Osteocyte (in vitro differentiated cells): ENCODE measurements around the gene DOCK2. TPM values are rescaled to one million over a fixed set of nuclear protein-coding genes. Genes with fewer than 3 reads are reported as not detected.

Experiments
- DNase-seq: peaks from one replicate; pipeline ENCODE4 v3.0.0; 2021; ENCODE audit warnings: mixed read lengths; ENCODE audit not compliant: unreplicated experiment; ENCODE audit errors: extremely low spot score
- H3K27ac Mint-ChIP-seq: one replicate; pipeline ENCODE4 v1.8.0; 2021; ENCODE audit warnings: mild to moderate bottlenecking, mixed read lengths; ENCODE audit not compliant: unreplicated experiment
- H3K27me3 Mint-ChIP-seq: one replicate; pipeline ENCODE4 v1.8.0; 2021; ENCODE audit warnings: mixed read lengths; ENCODE audit not compliant: unreplicated experiment
- H3K36me3 Mint-ChIP-seq: one replicate; pipeline ENCODE4 v1.8.0; 2021; ENCODE audit warnings: mixed read lengths; ENCODE audit not compliant: unreplicated experiment
- H3K4me1 Mint-ChIP-seq: one replicate; pipeline ENCODE4 v1.8.0; 2021; ENCODE audit warnings: mixed read lengths; ENCODE audit not compliant: unreplicated experiment
- H3K4me3 Mint-ChIP-seq: one replicate; pipeline ENCODE4 v1.8.0; 2021; ENCODE audit warnings: mild to moderate bottlenecking, moderate library complexity, mixed read lengths; ENCODE audit not compliant: unreplicated experiment
- H3K9me3 Mint-ChIP-seq: one replicate; pipeline ENCODE4 v1.8.0; 2021; ENCODE audit warnings: mixed read lengths; ENCODE audit not compliant: unreplicated experiment
- total RNA-seq: library from RNA; stranded (reverse); gene quantifications from 2 replicates; pipeline ENCODE4 v1.2.1, GENCODE V29; 2021
- TF ChIP-seq, protein P1 (sequence below): fragments of 200-600 bp; sonication (generic); IDR thresholded peaks from 2 replicates; pipeline ENCODE4 v1.5.0; 2021; ENCODE audit warnings: antibody characterized with exemption, mild to moderate bottlenecking, moderate library complexity

DOCK2 gene
- total RNA-seq, 1 donor from 2014 or later, result 11.6 TPM

GRCh38 chr5:169848271-169848670 is 211.2 kb downstream of the DOCK2 start:
- Mint-ChIP-seq H3K27me3 (no peaks in the 10 kb centered on the region), H3K27ac (no peak overlapping the region), H3K9me3 (peaks cover 13% of the 10 kb centered on the region), H3K36me3 (peaks cover 4% of the 10 kb centered on the region), H3K4me3 (no peak overlapping the region), H3K4me1 (peaks cover 4% of the 10 kb centered on the region)
- DNase-seq, result no peak
- TF ChIP-seq, protein P1, sequence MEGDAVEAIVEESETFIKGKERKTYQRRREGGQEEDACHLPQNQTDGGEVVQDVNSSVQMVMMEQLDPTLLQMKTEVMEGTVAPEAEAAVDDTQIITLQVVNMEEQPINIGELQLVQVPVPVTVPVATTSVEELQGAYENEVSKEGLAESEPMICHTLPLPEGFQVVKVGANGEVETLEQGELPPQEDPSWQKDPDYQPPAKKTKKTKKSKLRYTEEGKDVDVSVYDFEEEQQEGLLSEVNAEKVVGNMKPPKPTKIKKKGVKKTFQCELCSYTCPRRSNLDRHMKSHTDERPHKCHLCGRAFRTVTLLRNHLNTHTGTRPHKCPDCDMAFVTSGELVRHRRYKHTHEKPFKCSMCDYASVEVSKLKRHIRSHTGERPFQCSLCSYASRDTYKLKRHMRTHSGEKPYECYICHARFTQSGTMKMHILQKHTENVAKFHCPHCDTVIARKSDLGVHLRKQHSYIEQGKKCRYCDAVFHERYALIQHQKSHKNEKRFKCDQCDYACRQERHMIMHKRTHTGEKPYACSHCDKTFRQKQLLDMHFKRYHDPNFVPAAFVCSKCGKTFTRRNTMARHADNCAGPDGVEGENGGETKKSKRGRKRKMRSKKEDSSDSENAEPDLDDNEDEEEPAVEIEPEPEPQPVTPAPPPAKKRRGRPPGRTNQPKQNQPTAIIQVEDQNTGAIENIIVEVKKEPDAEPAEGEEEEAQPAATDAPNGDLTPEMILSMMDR, result no peak

DNA sequence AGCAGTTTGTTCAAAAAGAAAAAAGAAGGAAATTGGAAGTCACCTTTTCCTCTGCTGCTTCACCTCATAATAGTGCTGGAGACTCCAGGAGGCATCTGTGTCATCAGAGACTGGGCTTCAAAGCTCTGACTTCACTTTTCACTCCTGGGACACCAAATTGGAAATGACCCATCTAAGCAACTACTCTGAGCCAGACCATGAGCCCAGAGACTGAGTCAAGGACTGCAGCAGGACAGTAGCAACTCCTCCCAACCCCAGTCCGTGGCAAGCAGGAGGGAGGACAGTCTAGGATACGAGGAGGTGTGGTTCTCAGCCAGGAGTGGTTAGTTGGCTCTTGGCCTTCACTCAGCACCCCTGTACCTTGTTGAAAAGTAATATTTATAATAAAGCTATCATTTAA is 211.7 kb downstream of the DOCK2 start:
- Mint-ChIP-seq H3K36me3 (peaks cover 4% of the 10 kb centered on the region), H3K4me1 (peaks cover 4% of the 10 kb centered on the region), H3K27ac (no peak overlapping the region), H3K4me3 (no peak overlapping the region), H3K9me3 (peaks cover 13% of the 10 kb centered on the region), H3K27me3 (no peaks in the 10 kb centered on the region)
- DNase-seq, result no peak
- TF ChIP-seq, protein P1, result no peak

DNA sequence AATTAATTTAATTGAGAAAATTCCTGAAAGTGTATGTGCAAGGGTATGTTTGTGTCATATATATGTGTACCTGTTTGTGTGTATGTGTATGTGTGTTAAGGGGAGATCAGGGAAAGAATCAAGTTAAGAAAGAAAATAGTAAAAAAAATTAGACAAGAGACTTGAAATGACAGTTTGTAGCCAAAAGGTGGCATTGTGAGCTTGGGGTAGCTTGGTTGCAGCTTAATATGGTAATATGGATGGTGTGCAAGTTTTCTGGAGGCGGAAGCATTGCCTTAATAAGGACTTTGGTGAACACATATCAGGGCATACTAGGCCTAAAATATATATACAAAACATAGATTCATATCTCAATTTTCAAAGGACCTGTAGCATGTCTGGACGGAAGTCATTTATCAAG is 213.3 kb downstream of the DOCK2 start:
- H3K27ac Mint-ChIP-seq, result no peak overlapping the region
- TF ChIP-seq, protein P1, result peak; percentile 6
- H3K9me3 Mint-ChIP-seq, result peaks cover 15% of the 10 kb centered on the region
- no peak overlapping the region for H3K4me3 Mint-ChIP-seq
- DNase-seq, result no peak
- no peaks in the 10 kb centered on the region for H3K27me3 Mint-ChIP-seq
- peaks cover 4% of the 10 kb centered on the region for H3K4me1 Mint-ChIP-seq
- peaks cover 4% of the 10 kb centered on the region for H3K36me3 Mint-ChIP-seq

DNA sequence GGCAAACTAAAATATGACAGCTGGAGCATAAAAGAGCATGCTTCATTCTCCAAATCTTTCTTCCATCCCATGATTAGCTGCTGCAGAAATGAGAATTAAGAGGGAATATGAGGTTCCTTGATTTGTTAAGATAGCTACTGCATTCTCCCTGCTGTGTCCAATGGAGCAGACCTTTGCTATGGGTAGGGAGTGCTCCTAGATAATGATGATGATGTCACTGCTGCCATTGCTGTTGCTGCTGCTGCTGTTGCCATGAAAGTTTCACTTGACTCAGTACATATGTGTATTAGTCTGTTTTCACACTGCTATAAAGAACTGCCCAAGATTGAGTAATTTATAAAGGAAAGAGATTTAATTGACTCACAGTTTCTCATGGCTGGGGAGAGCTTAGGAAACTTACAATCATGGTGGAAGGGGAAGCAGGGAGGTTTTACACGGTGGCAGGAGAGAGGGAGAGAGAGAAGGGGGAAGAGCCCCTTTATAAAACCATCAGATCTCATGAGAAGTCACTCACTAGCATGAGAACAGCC is 214.3 kb downstream of the DOCK2 start:
- Mint-ChIP-seq H3K27ac (no peak overlapping the region), H3K4me3 (no peak overlapping the region), H3K9me3 (peaks cover 20% of the 10 kb centered on the region), H3K4me1 (no peaks in the 10 kb centered on the region), H3K36me3 (peaks cover 4% of the 10 kb centered on the region), H3K27me3 (no peaks in the 10 kb centered on the region)
- TF ChIP-seq, protein P1, result no peak
- DNase-seq, result no peak

DNA sequence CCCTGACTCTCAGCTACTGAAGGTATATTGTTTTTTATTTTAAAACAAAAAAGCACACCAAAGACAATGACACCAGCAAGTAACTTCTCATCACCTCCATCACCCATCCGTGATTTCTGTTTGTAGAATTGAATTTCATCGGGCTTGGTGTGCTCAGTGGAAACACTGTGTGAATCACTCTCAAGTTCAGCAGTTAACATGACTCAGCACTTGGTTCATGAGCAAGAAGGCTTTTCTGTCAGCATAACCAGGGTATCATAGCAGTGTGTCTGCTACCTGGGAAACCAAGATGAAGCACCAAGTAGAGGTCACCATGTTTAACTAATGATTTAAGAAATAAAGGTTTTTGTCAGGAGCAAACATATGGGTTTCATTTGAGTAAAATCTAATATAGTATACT is 219.5 kb downstream of the DOCK2 start:
- Mint-ChIP-seq H3K4me3 (no peak overlapping the region), H3K36me3 (no peaks in the 10 kb centered on the region), H3K27me3 (no peaks in the 10 kb centered on the region), H3K27ac (no peak overlapping the region), H3K4me1 (no peaks in the 10 kb centered on the region), H3K9me3 (peaks cover 7% of the 10 kb centered on the region)
- no peak for DNase-seq
- TF ChIP-seq, protein P1, result no peak
